Measurements from ENCODE around the gene IQCM. TPM values are rescaled to one million over a fixed set of nuclear protein-coding genes. Genes with fewer than 3 reads are reported as not detected.

The IQCM gene
- total and polyA plus RNA-seq, 11 donors: not detected

DNA sequence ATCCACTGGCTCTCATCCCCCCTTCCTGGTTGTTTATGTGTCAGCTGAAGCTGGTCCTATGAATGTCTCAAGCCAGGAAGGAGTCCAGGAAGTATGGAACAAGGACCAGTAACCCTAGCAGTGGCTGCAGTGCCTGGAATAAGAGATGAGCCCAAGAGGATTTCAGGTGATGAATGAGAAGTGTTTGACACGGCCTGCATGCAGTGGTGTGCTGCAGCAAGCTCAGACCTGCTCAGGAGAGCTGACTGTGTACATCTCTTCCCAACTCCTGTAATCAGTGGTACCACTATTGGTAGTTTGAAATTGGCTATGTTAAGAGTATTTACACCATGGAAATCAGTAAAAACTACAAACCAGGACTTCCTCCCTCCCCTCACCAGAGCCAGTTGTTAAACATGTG is 88.0 kb downstream of the IQCM start:
- 46 to 70% (median 54%) methylated on average over 1 of the region's 1 CpG for WGBS, 4 donors
- ATAC-seq (no peak), DNase-seq (no peak)
- TF ChIP-seq, protein P1, sequence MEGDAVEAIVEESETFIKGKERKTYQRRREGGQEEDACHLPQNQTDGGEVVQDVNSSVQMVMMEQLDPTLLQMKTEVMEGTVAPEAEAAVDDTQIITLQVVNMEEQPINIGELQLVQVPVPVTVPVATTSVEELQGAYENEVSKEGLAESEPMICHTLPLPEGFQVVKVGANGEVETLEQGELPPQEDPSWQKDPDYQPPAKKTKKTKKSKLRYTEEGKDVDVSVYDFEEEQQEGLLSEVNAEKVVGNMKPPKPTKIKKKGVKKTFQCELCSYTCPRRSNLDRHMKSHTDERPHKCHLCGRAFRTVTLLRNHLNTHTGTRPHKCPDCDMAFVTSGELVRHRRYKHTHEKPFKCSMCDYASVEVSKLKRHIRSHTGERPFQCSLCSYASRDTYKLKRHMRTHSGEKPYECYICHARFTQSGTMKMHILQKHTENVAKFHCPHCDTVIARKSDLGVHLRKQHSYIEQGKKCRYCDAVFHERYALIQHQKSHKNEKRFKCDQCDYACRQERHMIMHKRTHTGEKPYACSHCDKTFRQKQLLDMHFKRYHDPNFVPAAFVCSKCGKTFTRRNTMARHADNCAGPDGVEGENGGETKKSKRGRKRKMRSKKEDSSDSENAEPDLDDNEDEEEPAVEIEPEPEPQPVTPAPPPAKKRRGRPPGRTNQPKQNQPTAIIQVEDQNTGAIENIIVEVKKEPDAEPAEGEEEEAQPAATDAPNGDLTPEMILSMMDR (IDR thresholded peaks at IDR 0.05): no peak
- TF ChIP-seq POLR2A (IDR thresholded peaks at IDR 0.05): no peak
- no peak overlapping the region for H3K27ac ChIP-seq
- H3K27me3 ChIP-seq: no peaks in the 10 kb centered on the region
- no peaks in the 10 kb centered on the region for H3K4me1 ChIP-seq
- peaks cover 0 to 4% (median 0%) of the 10 kb centered on the region in 12 donors for H3K9me3 ChIP-seq
- intact Hi-C loops (cut with DNase I): no loop called here
- H3K36me3 ChIP-seq: no peaks in the 10 kb centered on the region
- H3K4me3 ChIP-seq: no peak overlapping the region

DNA sequence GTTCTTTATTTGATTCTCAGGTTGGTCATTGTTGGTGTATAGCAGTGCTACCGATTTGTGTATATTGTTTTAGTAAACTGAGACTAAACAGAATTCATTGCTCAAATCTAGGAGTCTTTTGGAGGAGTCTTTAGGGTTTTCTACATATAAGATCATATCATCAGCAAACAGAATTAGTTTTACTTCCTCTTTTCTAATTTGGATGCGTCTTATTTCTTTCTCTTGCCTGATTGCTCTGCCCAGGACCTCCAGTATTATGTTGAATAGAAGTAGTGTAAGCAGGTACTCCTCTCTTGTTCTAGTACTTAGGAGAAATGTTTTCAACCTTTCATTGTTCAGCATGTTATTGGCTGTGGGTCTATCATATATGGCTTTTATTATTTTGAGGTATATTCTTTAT is 92.6 kb downstream of the IQCM start:
- intact Hi-C loops (cut with DNase I): no loop called here
- TF ChIP-seq, protein P1 (IDR thresholded peaks at IDR 0.05): no peak
- no peak for TF ChIP-seq POLR2A (IDR thresholded peaks at IDR 0.05)
- no peak for DNase-seq
- ATAC-seq: no peak
- Histone ChIP-seq H3K27ac (no peak overlapping the region), H3K4me1 (no peaks in the 10 kb centered on the region), H3K36me3 (no peaks in the 10 kb centered on the region), H3K9me3 (peaks cover 0 to 8% (median 0%) of the 10 kb centered on the region in 12 donors), H3K27me3 (no peaks in the 10 kb centered on the region), H3K4me3 (no peak overlapping the region)
- WGBS, 4 donors: 74 to 90% (median 78%) methylated on average over 2 of the region's 2 CpGs

DNA sequence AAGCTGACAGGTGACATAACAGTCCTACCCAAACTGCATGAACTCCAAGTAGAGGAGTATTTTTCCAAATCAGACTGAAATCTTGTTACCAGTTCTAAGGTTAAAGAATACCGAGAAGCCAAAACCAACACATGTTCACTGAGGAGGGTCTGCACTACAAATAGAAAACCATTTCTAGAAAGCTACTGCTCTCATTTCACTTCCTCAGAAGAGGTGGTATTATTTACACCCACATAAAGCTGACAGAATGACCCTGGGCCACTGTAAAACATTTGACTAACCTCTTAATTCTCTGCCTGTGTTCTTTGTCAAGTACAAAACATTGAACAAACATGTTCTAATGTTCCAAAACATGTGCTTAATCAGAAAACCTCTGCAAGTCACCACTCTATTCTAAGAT is 95.8 kb downstream of the IQCM start:
- Histone ChIP-seq H3K27me3 (no peaks in the 10 kb centered on the region), H3K4me1 (no peaks in the 10 kb centered on the region), H3K36me3 (no peaks in the 10 kb centered on the region), H3K9me3 (peaks cover 0 to 16% (median 7%) of the 10 kb centered on the region in 12 donors), H3K4me3 (no peak overlapping the region), H3K27ac (no peak overlapping the region)
- ATAC-seq: no peak
- WGBS, 4 donors: 76 to 85% (median 83%) methylated on average over 1 of the region's 1 CpG
- DNase-seq: no peak
- TF ChIP-seq POLR2A (IDR thresholded peaks at IDR 0.05): no peak
- TF ChIP-seq, protein P1 (IDR thresholded peaks at IDR 0.05): no peak
- intact Hi-C loops (cut with DNase I): loop anchor here in 1 of 10 donors (10.0 kb wide), 1 partner anchor 165 kb away; no protein-coding TSS in a partner anchor

DNA sequence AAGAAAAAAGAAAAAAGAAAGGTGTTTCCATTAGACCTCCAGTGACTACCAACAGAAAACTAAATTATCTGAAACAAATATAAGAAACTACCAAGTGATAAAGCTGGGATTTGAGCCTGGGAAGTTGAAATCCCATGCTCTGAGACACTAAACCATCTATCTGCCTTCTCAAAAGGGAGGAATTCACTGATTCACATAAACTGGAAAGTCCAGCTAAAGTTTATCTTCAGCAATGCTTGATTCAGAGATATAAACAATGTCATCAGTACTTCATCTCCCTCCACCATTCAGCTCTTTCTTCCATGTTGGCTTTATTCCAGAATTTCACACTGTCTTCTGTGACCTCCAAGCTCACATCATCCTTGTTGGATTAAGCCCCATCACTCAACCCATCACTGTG is 96.3 kb downstream of the IQCM start:
- no peaks in the 10 kb centered on the region for H3K4me1 ChIP-seq
- no peaks in the 10 kb centered on the region for H3K27me3 ChIP-seq
- peaks cover 0 to 17% (median 7%) of the 10 kb centered on the region in 12 donors for H3K9me3 ChIP-seq
- ATAC-seq (no peak), DNase-seq (no peak)
- H3K36me3 ChIP-seq: no peaks in the 10 kb centered on the region
- TF ChIP-seq, protein P1 (IDR thresholded peaks at IDR 0.05): no peak
- no peak for TF ChIP-seq POLR2A (IDR thresholded peaks at IDR 0.05)
- no peak overlapping the region for H3K4me3 ChIP-seq
- H3K27ac ChIP-seq: no peak overlapping the region
- intact Hi-C loops (cut with DNase I): loop anchor here in 1 of 10 donors (10.0 kb wide), 1 partner anchor 165 kb away; no protein-coding TSS in a partner anchor

Measured in heart left ventricle (tissue), 16 donors.